SK-N-SH (cell line): ENCODE measurements around the gene DLG2.

Source experiments
- EP300 ChIP-seq, 2 experiments: IDR thresholded peaks; 2 replicates each; pipeline versions ENCODE4 v1.4.0 to v1.6.1; 2012; ENCODE audit warnings: borderline replicate concordance in 1 of 2, low read depth in 1 of 2, low read length in 1 of 2
- RCOR1 ChIP-seq: fragments of 150-350 bp; IDR thresholded peaks from 2 replicates; pipeline ENCODE4 v1.6.1; 2017; ENCODE audit warnings: antibody characterized with exemption, low read length
- RFX5 ChIP-seq: IDR thresholded peaks from 2 replicates; pipeline ENCODE4 v1.6.1; 2012; ENCODE audit warnings: mild to moderate bottlenecking, improper control_type of control experiment, low read length
- TF ChIP-seq, protein P1 (sequence below): fragments of 200-600 bp; sonication (generic); IDR thresholded peaks from 2 replicates; pipeline ENCODE4 v1.6.1; 2017; ENCODE audit warnings: antibody characterized with exemption, mild to moderate bottlenecking, moderate library complexity

DNA sequence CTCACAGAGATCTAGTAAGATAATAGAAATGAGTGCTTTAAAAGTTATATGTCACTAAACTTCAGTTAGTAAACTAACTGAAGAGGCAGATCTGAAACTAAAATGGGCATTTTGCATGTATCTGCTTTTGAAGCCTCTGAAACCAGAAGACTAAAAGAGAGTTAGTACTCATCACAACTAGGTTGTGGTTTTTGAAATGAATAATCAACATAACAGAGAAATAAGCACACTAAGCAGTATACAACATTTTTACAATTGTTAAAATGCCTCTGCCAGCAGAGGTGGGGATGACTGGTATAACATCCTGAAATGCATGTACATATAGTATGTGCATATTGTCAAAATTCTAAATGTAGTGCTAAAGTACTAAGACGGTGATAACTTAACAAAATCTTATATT lies 564.5 kb downstream of the DLG2 start:
- TF ChIP-seq EP300 (IDR thresholded peaks at IDR 0.05; ENCODE audit: borderline replicate concordance in 1 of 2, low read depth in 1 of 2, low read length in 1 of 2) (no peak), RCOR1 (no peak), RFX5 (no peak)
- TF ChIP-seq, protein P1, sequence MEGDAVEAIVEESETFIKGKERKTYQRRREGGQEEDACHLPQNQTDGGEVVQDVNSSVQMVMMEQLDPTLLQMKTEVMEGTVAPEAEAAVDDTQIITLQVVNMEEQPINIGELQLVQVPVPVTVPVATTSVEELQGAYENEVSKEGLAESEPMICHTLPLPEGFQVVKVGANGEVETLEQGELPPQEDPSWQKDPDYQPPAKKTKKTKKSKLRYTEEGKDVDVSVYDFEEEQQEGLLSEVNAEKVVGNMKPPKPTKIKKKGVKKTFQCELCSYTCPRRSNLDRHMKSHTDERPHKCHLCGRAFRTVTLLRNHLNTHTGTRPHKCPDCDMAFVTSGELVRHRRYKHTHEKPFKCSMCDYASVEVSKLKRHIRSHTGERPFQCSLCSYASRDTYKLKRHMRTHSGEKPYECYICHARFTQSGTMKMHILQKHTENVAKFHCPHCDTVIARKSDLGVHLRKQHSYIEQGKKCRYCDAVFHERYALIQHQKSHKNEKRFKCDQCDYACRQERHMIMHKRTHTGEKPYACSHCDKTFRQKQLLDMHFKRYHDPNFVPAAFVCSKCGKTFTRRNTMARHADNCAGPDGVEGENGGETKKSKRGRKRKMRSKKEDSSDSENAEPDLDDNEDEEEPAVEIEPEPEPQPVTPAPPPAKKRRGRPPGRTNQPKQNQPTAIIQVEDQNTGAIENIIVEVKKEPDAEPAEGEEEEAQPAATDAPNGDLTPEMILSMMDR, result no peak
